K562 (cell line): ENCODE measurements around the gene FAM72A. TPM values are rescaled to one million over a fixed set of nuclear protein-coding genes. Genes with fewer than 3 reads are reported as not detected.
"Not testable (repeated sequence)": the region's sequence is repeated elsewhere in the genome, so short reads cannot be mapped to it uniquely, and the experiment has no call there.

Experiments
- ATAC-seq: fragments of 200-7000 bp; cut with Tn5 transposase; 3 replicates; pipeline ENCODE4 v1.9.1; 2020; ENCODE audit warnings: moderate library complexity
- BruUV-seq: library from RNA; stranded (reverse); fragments of 400-500 nt; replicated peaks from 2 replicates; lab custom pipeline; 2021; lab: Mats Ljungman, UMichigan
- CTCF ChIA-PET: fragments of 300-600 bp; formaldehyde crosslinking; extraction: SDS; loops from one replicate; lab custom pipeline; 2021; ENCODE audit warnings: low intra/inter-chr PET ratio; lab: Yijun Ruan, JAX
- POLR2A ChIA-PET: fragments of 300-600, 350-650 bp; sonication (Branson Sonifier 250); formaldehyde crosslinking; extraction: SDS; loops from one replicate; lab custom pipeline; 2021; ENCODE audit warnings: antibody characterized with exemption, inconsistent platforms; lab: Yijun Ruan, JAX
- DNase-seq, 4 experiments: peaks; one replicate each; pipeline versions ENCODE4 v3.0.0 to v3.0.0-alpha.2; 2011 to 2018; ENCODE audit warnings: low spot score in 3 of 4, mixed read lengths in 3 of 4; ENCODE audit errors: extremely low read depth in 1 of 4
- FAIRE-seq: peaks from 2 replicates; lab custom pipeline; 2011; peaks lifted over from hg19 to GRCh38; lab: Jason Lieb, UNC
- H2AFZ ChIP-seq: 2 replicates; pipeline ENCODE4 v1.6.0; 2011; ENCODE audit warnings: low read depth, low read length, control low read depth, inconsistent platforms
- H3K27ac ChIP-seq: fragments of 200-600 bp; 3 replicates; pipeline ENCODE4 v1.8.0; 2011; ENCODE audit warnings: low read depth, mild to moderate bottlenecking, control low read depth, inconsistent platforms, low read length, moderate library complexity, mixed read lengths; ENCODE audit errors: extremely low read depth
- H3K27me3 ChIP-seq, 2 experiments: fragments of 300-600 bp in 1 of 2; 2 replicates in 1 of 2; 3 replicates in 1 of 2; pipeline versions ENCODE4 v1.6.0 to v1.8.0; 2011; ENCODE audit warnings: inconsistent platforms in 2 of 2, low read length in 2 of 2, mild to moderate bottlenecking in 1 of 2, mixed read lengths in 1 of 2, moderate library complexity in 1 of 2; ENCODE audit not compliant: control insufficient read depth in 2 of 2, insufficient read depth in 2 of 2
- H3K36me3 ChIP-seq: fragments of 300-600 bp; 3 replicates; pipeline ENCODE4 v1.8.0; 2011; ENCODE audit warnings: mild to moderate bottlenecking, low read length, inconsistent platforms; ENCODE audit not compliant: control insufficient read depth, insufficient read depth
- H3K4me1 ChIP-seq, 2 experiments: fragments of 200-600 bp in 1 of 2; replicated peaks in 1 of 2; 2 replicates in 1 of 2; 3 replicates in 1 of 2; pipeline versions ENCODE4 v1.5.1 to v1.8.0; 2011; ENCODE audit warnings: inconsistent platforms in 2 of 2, low read length in 2 of 2, mild to moderate bottlenecking in 1 of 2, mixed read lengths in 1 of 2, moderate library complexity in 1 of 2; ENCODE audit not compliant: control insufficient read depth in 2 of 2, insufficient read depth in 2 of 2
- H3K4me2 ChIP-seq: 2 replicates; pipeline ENCODE4 v1.6.1; 2011; ENCODE audit warnings: low read length, control low read depth, inconsistent platforms, mixed read lengths; ENCODE audit not compliant: insufficient read depth
- H3K4me3 ChIP-seq: fragments of 200-600 bp; sonication (generic), shearing (Covaris generic); 2 replicates; pipeline ENCODE4 v1.5.1; 2016; ENCODE audit warnings: control low read depth, inconsistent platforms
- H3K79me2 ChIP-seq: fragments of 200-600 bp; 3 replicates; pipeline ENCODE4 v1.8.0; 2011; ENCODE audit warnings: low read length, inconsistent platforms; ENCODE audit not compliant: control insufficient read depth, insufficient read depth
- H3K9ac ChIP-seq, 2 experiments: 2 replicates each; pipeline versions ENCODE4 v1.6.0 to v1.6.1; 2011; ENCODE audit warnings: low read depth in 2 of 2, low read length in 2 of 2, control low read depth in 1 of 2, inconsistent platforms in 1 of 2, mild to moderate bottlenecking in 1 of 2, mixed read lengths in 1 of 2; ENCODE audit not compliant: insufficient read depth in 1 of 2
- H3K9me1 ChIP-seq: one replicate; pipeline ENCODE4 v1.6.0; 2011; ENCODE audit warnings: inconsistent platforms, mild to moderate bottlenecking, low read length, moderate library complexity; ENCODE audit not compliant: control insufficient read depth, insufficient read depth
- H3K9me3 ChIP-seq: replicated peaks from 2 replicates; pipeline ENCODE4 v1.5.1; 2011; ENCODE audit warnings: low read depth, low read length, inconsistent platforms; ENCODE audit not compliant: control insufficient read depth, insufficient read depth
- H4K20me1 ChIP-seq: replicated peaks from 2 replicates; pipeline ENCODE4 v1.6.1; 2011; ENCODE audit warnings: low read length, inconsistent platforms, mixed read lengths; ENCODE audit not compliant: control insufficient read depth, insufficient read depth
- ATF3 ChIP-seq, 2 experiments: fragments of 450-650 bp in 1 of 2; sonication (generic) in 1 of 2; formaldehyde crosslinking in 1 of 2; IDR thresholded peaks in 1 of 2; conservative IDR thresholded peaks in 1 of 2; 2 replicates each; pipeline versions ENCODE4 v1.6.1 to v1.8.1; 2016 to 2023; ENCODE audit warnings: mild to moderate bottlenecking in 2 of 2, moderate library complexity in 2 of 2, inconsistent platforms in 1 of 2, missing genetic modification reagents in 1 of 2
- DPF2 ChIP-seq: fragments of 450-650 bp; IDR thresholded peaks from 2 replicates; pipeline ENCODE4 v1.6.1; 2016
- FOSL1 ChIP-seq: fragments of 200-800 bp; sonication (Bioruptor generic); conservative IDR thresholded peaks from 2 replicates; pipeline ENCODE4 v1.6.1; 2016; ENCODE audit warnings: missing genetic modification characterization, missing compliant biosample characterization
- NFRKB ChIP-seq: fragments of 450-650 bp; IDR thresholded peaks from 2 replicates; pipeline ENCODE4 v1.6.1; 2016; ENCODE audit warnings: low read depth
- SMARCA4 ChIP-seq: fragments of 450-650 bp; IDR thresholded peaks from 2 replicates; pipeline ENCODE4 v1.6.1; 2016
- ZNF384 ChIP-seq: IDR thresholded peaks from 2 replicates; pipeline ENCODE4 v1.6.1; 2012; ENCODE audit warnings: low read depth, low read length, improper control_type of control experiment
- WGBS: fragments of 100-300 bp; shearing (Covaris generic); methylation state at CpG from one replicate; pipeline ENCODE4 v1.1.6; 2016; ENCODE audit warnings: low coverage, mixed read lengths; ENCODE audit not compliant: insufficient coverage; ENCODE audit errors: missing lambda C conversion rate; 5-methylcytosine and 5-hydroxymethylcytosine counted together
- in situ Hi-C: fragments of 300-500 bp; cut with MboI; formaldehyde crosslinking; loops from 4 replicates; pipeline ENCODE4 v1.15.0; 2018; ENCODE audit warnings: inconsistent platforms, mixed read lengths
- intact Hi-C: fragments of 100-400 bp; cut with micrococcal nuclease; formaldehyde crosslinking; loops from 2 replicates; pipeline ENCODE4 v1.14.2; 2022
- polyA plus RNA-seq, 8 experiments: library from polyadenylated mRNA; depleted of rRNA in 4 of 8; stranded (reverse) in 5 of 8; unstranded in 3 of 8; fragments of >200 nt; fragmentation: Nextera tagmentation in 2 of 8; fragmentation: Illumina TruSeq in 1 of 8; extraction: Ambion mirVana in 2 of 8; extraction: Trizol in 1 of 8; gene quantifications; 2 replicates each; pipeline versions ENCODE4 v1.2.1 to v1.2.3, GENCODE V29; 2011 to 2014; ENCODE audit warnings: inconsistent platforms in 1 of 8, missing spikeins in 1 of 8
- total RNA-seq, 7 experiments: library from RNA; depleted of rRNA in 6 of 7; stranded (reverse); fragments of >200 nt in 6 of 7; fragmentation: Illumina TruSeq in 2 of 7; extraction: Trizol in 2 of 7; gene quantifications; 2 replicates each; pipeline versions ENCODE4 v1.2.1 to v1.2.3, GENCODE V29; 2011 to 2021; ENCODE audit warnings: low replicate concordance in 1 of 7

Gene FAM72A
- total and polyA plus RNA-seq, 9 of the 15 experiments (the other 6 are each of a cell fraction or from before 2014, with no cell fraction given), result 12.3 to 58.3 (median 33.5) TPM

DNA sequence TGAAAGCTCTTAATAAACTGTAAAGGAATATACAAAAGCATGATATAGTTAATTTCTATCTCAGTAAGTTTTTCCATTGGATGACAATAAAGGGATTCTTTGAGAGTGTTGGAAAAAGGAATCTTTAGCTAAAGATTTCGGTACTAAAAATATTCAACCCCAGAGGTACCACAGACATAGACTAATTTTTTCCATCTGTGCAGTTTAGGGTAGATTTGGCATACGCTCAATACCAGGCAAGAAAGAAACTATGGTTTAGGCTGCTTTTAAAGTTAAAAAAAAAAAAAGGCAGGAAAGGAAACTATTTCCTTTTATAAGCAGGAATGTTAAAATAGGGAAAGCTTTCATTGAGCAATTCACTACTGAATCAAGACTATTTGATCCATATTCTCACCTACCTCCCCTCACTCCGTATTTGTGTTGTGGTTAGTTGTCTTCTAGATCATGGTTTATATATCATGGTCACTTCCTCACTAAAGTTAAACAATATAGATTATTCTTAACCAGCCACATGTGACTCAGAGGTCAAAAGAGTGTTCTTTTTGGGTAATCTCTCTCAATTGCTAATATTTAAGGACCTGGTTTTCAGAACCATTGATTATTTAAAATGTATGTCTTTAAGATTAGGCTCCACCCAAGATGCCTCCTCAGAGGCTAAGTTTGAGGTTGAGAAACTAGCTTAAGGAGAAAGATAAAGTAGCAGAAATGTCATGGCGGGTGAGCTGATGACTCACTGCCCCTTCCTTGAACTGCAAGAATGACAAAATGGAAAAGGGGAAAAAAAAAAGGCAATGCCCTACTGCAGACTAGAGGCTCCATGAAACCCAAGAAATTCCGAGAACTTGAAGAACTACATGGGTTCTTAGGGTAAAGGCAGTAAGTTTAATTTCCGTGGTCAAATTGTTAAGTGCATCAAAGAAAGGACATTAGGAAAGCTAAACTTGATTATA lies 20.0 kb downstream of the FAM72A start:
- H2AFZ ChIP-seq; H4K20me1 ChIP-seq; H3K9me1 ChIP-seq; H3K9me3 ChIP-seq; POLR2A ChIA-PET; in situ Hi-C loops; H3K4me2 ChIP-seq; H3K4me1 ChIP-seq; BruUV-seq; H3K79me2 ChIP-seq; H3K9ac ChIP-seq; H3K4me3 ChIP-seq; FAIRE-seq; intact Hi-C loops; CTCF ChIA-PET; H3K27me3 ChIP-seq; H3K36me3 ChIP-seq; TF ChIP-seq ATF3 (CRISPR knock-in tag; conservative IDR thresholded peaks at IDR 0.05): not testable (repeated sequence)
- peak in 1 of 4 experiments; percentile 36 for DNase-seq
- H3K27ac ChIP-seq, result peak overlapping the region; percentile 55; the same call in 1 of the 3 replicates
- 0% methylated on average over 2 of the region's 6 CpGs for WGBS
- TF ChIP-seq ATF3 (IDR thresholded peaks at IDR 0.05) (peak; percentile 77), NFRKB (peak; percentile 47; the same call in 1 of the 2 replicates), FOSL1 (peak; percentile 60), ZNF384 (0 out of 2 replicates have a peak, but pooled peaks have one; percentile 22), SMARCA4 (peak; percentile 56; the same call in 1 of the 2 replicates), DPF2 (peak; percentile 38; the same call in 1 of the 2 replicates)
- peak; percentile 94 for ATAC-seq

- CTCF ChIA-PET, H4K20me1 ChIP-seq, FAIRE-seq, H3K27me3 ChIP-seq, H3K9me3 ChIP-seq, intact Hi-C loops, H3K79me2 ChIP-seq, POLR2A ChIA-PET, H3K27ac ChIP-seq, H3K4me2 ChIP-seq, H3K9me1 ChIP-seq, H3K36me3 ChIP-seq, BruUV-seq, DNase-seq, H3K4me1 ChIP-seq, H3K9ac ChIP-seq, in situ Hi-C loops, ATAC-seq, H3K4me3 ChIP-seq, H2AFZ ChIP-seq: not testable (repeated sequence)
These were observed 23.0 kb downstream of the FAM72A start for GRCh38 chr1:206179666-206180065.
